H1 (cell line): Measurements from ENCODE around the gene PTCRA. TPM values are rescaled to one million over a fixed set of nuclear protein-coding genes. Genes with fewer than 3 reads are reported as not detected.
"Not testable (repeated sequence)": the region's sequence is repeated elsewhere in the genome, so short reads cannot be mapped to it uniquely, and the experiment has no call there.

Experiments used
- CTCF ChIA-PET: fragments of 300-600 bp; sonication (Branson Sonifier 250); formaldehyde crosslinking; loops from one replicate; lab custom pipeline; 2021; ENCODE audit not compliant: partially characterized antibody; lab: Charles Lee
- POLR2A ChIA-PET: fragments of 300-600 bp; sonication (Branson Sonifier 250); formaldehyde crosslinking; loops from one replicate; lab custom pipeline; 2021; ENCODE audit warnings: inconsistent platforms; ENCODE audit not compliant: partially characterized antibody; lab: Charles Lee
- DNase-seq, 2 experiments: peaks; one replicate each; pipeline versions ENCODE4 v3.0.0 to v3.0.0-alpha.2; 2010 to 2022; ENCODE audit warnings: low spot score in 2 of 2, low read depth in 1 of 2, mixed read lengths in 1 of 2
- FAIRE-seq: peaks from 2 replicates; lab custom pipeline; 2011; peaks lifted over from hg19 to GRCh38; lab: Jason Lieb, UNC
- H2AFZ ChIP-seq: 2 replicates; pipeline ENCODE4 v1.8.1; 2012; ENCODE audit warnings: low read length, inconsistent platforms
- H2AK5ac ChIP-seq: 2 replicates; pipeline ENCODE4 v1.6.1; 2013; ENCODE audit warnings: low read depth, low read length
- H2BK120ac ChIP-seq: replicated peaks from 2 replicates; pipeline ENCODE3; 2013; ENCODE audit warnings: low read depth, low read length, inconsistent platforms
- H2BK12ac ChIP-seq: 2 replicates; pipeline ENCODE4 v1.6.1; 2013; ENCODE audit warnings: low read depth, low read length
- H2BK15ac ChIP-seq: 2 replicates; pipeline ENCODE4 v1.6.1; 2013; ENCODE audit warnings: low read length
- H2BK20ac ChIP-seq: 2 replicates; pipeline ENCODE4 v1.6.1; 2013; ENCODE audit warnings: low read length
- H2BK5ac ChIP-seq: 2 replicates; pipeline ENCODE4 v1.6.1; 2013; ENCODE audit warnings: low read depth, low read length
- H3K14ac ChIP-seq: 2 replicates; pipeline ENCODE4 v1.6.1; 2013; ENCODE audit warnings: inconsistent platforms; ENCODE audit not compliant: insufficient read length
- H3K18ac ChIP-seq: 2 replicates; pipeline ENCODE4 v1.6.1; 2013; ENCODE audit warnings: low read length; ENCODE audit errors: extremely low read depth
- H3K23ac ChIP-seq: 2 replicates; pipeline ENCODE4 v1.6.1; 2013; ENCODE audit warnings: inconsistent platforms; ENCODE audit not compliant: insufficient read length
- H3K23me2 ChIP-seq: 2 replicates; pipeline ENCODE4 v1.6.1; 2013; ENCODE audit warnings: low read depth, low read length
- H3K27ac ChIP-seq: 2 replicates; pipeline ENCODE4 v1.6.1; 2011; ENCODE audit warnings: low read depth, low read length, inconsistent platforms
- H3K27me3 ChIP-seq, 4 experiments: replicated peaks in 1 of 4; 1 replicate in 1 of 4; 2 replicates in 3 of 4; pipeline versions ENCODE4 v1.6.1 to v1.8.1; 2011 to 2013; ENCODE audit warnings: low read length in 3 of 4, mild to moderate bottlenecking in 3 of 4, inconsistent platforms in 2 of 4, mixed read lengths in 2 of 4, moderate library complexity in 1 of 4; ENCODE audit not compliant: control insufficient read depth in 3 of 4, insufficient read depth in 3 of 4; ENCODE audit errors: extremely low read depth in 1 of 4
- H3K36me3 ChIP-seq, 4 experiments: 2 replicates each; pipeline versions ENCODE4 v1.6.1 to v1.8.1; 2011 to 2013; ENCODE audit warnings: mild to moderate bottlenecking in 4 of 4, low read length in 3 of 4, moderate library complexity in 2 of 4, control low read depth in 1 of 4, inconsistent platforms in 1 of 4; ENCODE audit not compliant: insufficient read depth in 4 of 4, control insufficient read depth in 2 of 4
- H3K4ac ChIP-seq: replicated peaks from 2 replicates; pipeline ENCODE3; 2013; ENCODE audit warnings: low read length, low read depth, mixed read lengths, inconsistent platforms; ENCODE audit not compliant: insufficient read length
- H3K4me1 ChIP-seq, 4 experiments: replicated peaks in 1 of 4; 1 replicate in 1 of 4; 2 replicates in 3 of 4; pipeline versions ENCODE4 v1.6.1 to v1.8.1; 2011 to 2013; ENCODE audit warnings: low read length in 3 of 4, inconsistent platforms in 2 of 4, mixed read lengths in 1 of 4; ENCODE audit not compliant: insufficient read depth in 4 of 4, control insufficient read depth in 3 of 4
- H3K4me2 ChIP-seq, 2 experiments: 2 replicates each; pipeline versions ENCODE4 v1.6.1 to v1.8.1; 2011 to 2013; ENCODE audit warnings: low read depth in 2 of 2, low read length in 2 of 2, control low read depth in 1 of 2, inconsistent platforms in 1 of 2, mild to moderate bottlenecking in 1 of 2; ENCODE audit not compliant: insufficient read depth in 1 of 2
- H3K4me3 ChIP-seq, 4 experiments: fragments of 200-600, 300-600 bp in 1 of 4; sonication (generic), shearing (Covaris generic), sonication (Bioruptor Twin) in 1 of 4; 2 replicates each; pipeline versions ENCODE4 v1.5.1 to v1.8.1; 2011 to 2016; ENCODE audit warnings: low read length in 4 of 4, low read depth in 3 of 4, control low read depth in 2 of 4, inconsistent platforms in 2 of 4, mild to moderate bottlenecking in 2 of 4, mixed read lengths in 1 of 4, moderate library complexity in 1 of 4; ENCODE audit not compliant: insufficient read depth in 2 of 4; ENCODE audit errors: extremely low read depth in 1 of 4
- H3K56ac ChIP-seq: replicated peaks from 2 replicates; pipeline ENCODE3; 2013; ENCODE audit warnings: low read depth, mild to moderate bottlenecking, mixed read lengths, low read length, inconsistent platforms; ENCODE audit not compliant: insufficient read length
- H3K79me1 ChIP-seq: 2 replicates; pipeline ENCODE4 v1.6.1; 2013; ENCODE audit warnings: low read depth, low read length, control low read depth
- H3K79me2 ChIP-seq, 2 experiments: 2 replicates each; pipeline versions ENCODE4 v1.6.1 to v1.8.1; 2012 to 2013; ENCODE audit warnings: low read length in 2 of 2, mild to moderate bottlenecking in 2 of 2, inconsistent platforms in 1 of 2; ENCODE audit not compliant: insufficient read depth in 2 of 2, control insufficient read depth in 1 of 2
- H3K9ac ChIP-seq, 4 experiments: replicated peaks in 1 of 4; 1 replicate in 1 of 4; 2 replicates in 3 of 4; pipeline versions ENCODE4 v1.6.1 to v1.8.1; 2011 to 2013; ENCODE audit warnings: low read depth in 3 of 4, low read length in 3 of 4, control low read depth in 2 of 4, mild to moderate bottlenecking in 2 of 4, moderate library complexity in 2 of 4, inconsistent platforms in 1 of 4; ENCODE audit errors: extremely low read depth in 1 of 4
- H3K9me3 ChIP-seq, 2 experiments: 2 replicates each; pipeline versions ENCODE4 v1.6.1 to v1.8.1; 2012 to 2013; ENCODE audit warnings: mild to moderate bottlenecking in 2 of 2, moderate library complexity in 2 of 2, control low read depth in 1 of 2, inconsistent platforms in 1 of 2, low read depth in 1 of 2, low read length in 1 of 2, mixed read lengths in 1 of 2; ENCODE audit not compliant: insufficient read depth in 2 of 2
- H4K20me1 ChIP-seq, 2 experiments: replicated peaks in 1 of 2; 2 replicates each; pipeline versions ENCODE3 to v1.8.1; 2011 to 2013; ENCODE audit warnings: inconsistent platforms in 2 of 2, low read length in 2 of 2, mild to moderate bottlenecking in 1 of 2; ENCODE audit not compliant: insufficient read depth in 2 of 2, control insufficient read depth in 1 of 2
- H4K5ac ChIP-seq: 2 replicates; pipeline ENCODE4 v1.6.1; 2013; ENCODE audit warnings: low read length, low read depth, mixed read lengths, inconsistent platforms; ENCODE audit not compliant: insufficient read length
- H4K8ac ChIP-seq: 2 replicates; pipeline ENCODE4 v1.8.0; 2013; ENCODE audit warnings: mild to moderate bottlenecking, moderate library complexity, low read length, inconsistent platforms; ENCODE audit not compliant: insufficient read depth; ENCODE audit errors: extremely low read depth
- H4K91ac ChIP-seq: replicated peaks from 2 replicates; pipeline ENCODE3; 2013; ENCODE audit warnings: low read length, mixed read lengths, inconsistent platforms; ENCODE audit not compliant: insufficient read length
- WGBS, 2 experiments: shearing (Covaris generic) in 1 of 2; methylation state at CpG; one replicate each; pipeline versions ENCODE4 v1.1.6 to v1.1.7; 2013 to 2015; ENCODE audit warnings: low lambda C conversion rate in 2 of 2, mixed read lengths in 2 of 2, inconsistent platforms in 1 of 2, low coverage in 1 of 2, missing lambda C conversion rate in 1 of 2; ENCODE audit not compliant: insufficient replicate concordance in 2 of 2, insufficient coverage in 1 of 2, insufficient read length in 1 of 2; ENCODE audit errors: extremely low coverage in 1 of 2, missing lambda C conversion rate in 1 of 2; 5-methylcytosine and 5-hydroxymethylcytosine counted together
- polyA plus RNA-seq, 7 experiments: library from polyadenylated mRNA; depleted of rRNA in 3 of 7; stranded (reverse) in 5 of 7; unstranded in 2 of 7; fragments of >200 nt in 5 of 7; fragments of 200-250 nt in 2 of 7; gene quantifications; 1 replicate in 5 of 7; 2 replicates in 1 of 7; 4 replicates in 1 of 7; pipeline versions ENCODE4 v1.2.1 to v1.2.3, GENCODE V29; 2011 to 2013; ENCODE audit warnings: missing spikeins in 2 of 7, mixed read lengths in 2 of 7
- total RNA-seq: library from RNA; stranded (reverse); fragmentation: NEBNext Ultra II Directional; extraction: Animal tissue kit (Norgen Biotek cat#: 25700); gene quantifications from 2 replicates; pipeline ENCODE4 v1.2.1, GENCODE V29; 2021

The PTCRA gene
- total and polyA plus RNA-seq, 2 of the 8 experiments (the other 6 are each of a cell fraction or from before 2014, with no cell fraction given): not detected

DNA sequence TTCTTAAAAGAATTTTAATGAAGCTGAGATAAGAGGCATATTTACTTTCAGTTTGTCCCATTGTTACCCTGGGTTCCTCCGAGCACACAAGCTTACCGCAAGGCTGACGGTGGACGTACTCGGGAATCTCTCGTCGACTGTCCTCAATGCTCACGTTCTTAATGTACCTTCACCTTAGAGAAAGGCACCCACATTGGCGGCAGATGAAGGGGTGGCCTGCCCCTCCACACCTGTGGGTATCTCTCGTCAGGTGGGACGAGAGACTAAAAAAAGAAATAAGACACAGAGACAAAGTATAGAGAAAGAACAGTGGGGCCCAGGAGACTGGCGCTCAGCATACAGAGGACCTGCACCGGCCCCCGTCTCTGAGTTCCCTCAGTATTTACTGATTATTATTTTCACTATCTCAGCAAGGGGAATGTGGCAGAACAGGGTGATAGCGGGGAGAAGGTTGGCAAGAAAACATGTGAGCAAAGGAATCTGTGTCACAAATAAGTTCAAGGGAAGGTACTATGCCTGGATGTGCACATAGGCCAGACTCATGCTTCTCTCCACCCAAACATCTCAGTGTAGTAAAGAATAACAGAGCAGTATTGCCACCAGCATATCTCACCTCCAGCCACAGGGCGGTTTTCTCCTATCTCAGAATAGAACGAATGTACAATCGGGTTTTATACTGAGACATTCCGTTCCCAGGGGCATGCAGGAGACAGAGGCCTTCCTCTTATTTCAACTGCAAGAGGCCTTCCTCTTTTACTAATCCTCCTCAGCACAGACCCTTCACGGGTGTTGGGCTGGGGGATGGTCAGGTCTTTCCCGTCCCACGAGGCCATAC, 13.2 kb upstream of the PTCRA start:
- not testable (repeated sequence) for H3K4me1 ChIP-seq, H4K5ac ChIP-seq, H4K8ac ChIP-seq, H3K4ac ChIP-seq, H3K18ac ChIP-seq, H3K27ac ChIP-seq, H2BK5ac ChIP-seq, DNase-seq, H2AFZ ChIP-seq, H3K79me2 ChIP-seq, H3K9me3 ChIP-seq, H3K23ac ChIP-seq, H2AK5ac ChIP-seq, H4K20me1 ChIP-seq, H3K4me3 ChIP-seq, H2BK20ac ChIP-seq, H3K9ac ChIP-seq, H3K14ac ChIP-seq, H2BK15ac ChIP-seq, H3K56ac ChIP-seq, FAIRE-seq, H3K36me3 ChIP-seq, H4K91ac ChIP-seq, H3K79me1 ChIP-seq, H3K23me2 ChIP-seq, H3K4me2 ChIP-seq, H2BK120ac ChIP-seq, H3K27me3 ChIP-seq
- ChIA-PET CTCF (interaction anchor here (1.0 to 3.0 kb wide), 5 partner anchors 9 to 112 kb away, joined by 3 to 21 read pairs (median 9); partner anchors contain the start of genes CNPY3, KLHDC3 and MEA1), POLR2A (interaction anchor here (0.8 kb wide), 2 partner anchors 17 to 27 kb away, joined by 3 to 4 read pairs; partner anchors contain the start of gene CNPY3)
- peak overlapping the region; percentile 27; the same call in 1 of the 2 replicates for H2BK12ac ChIP-seq
- WGBS, 2 experiments: 90% methylated on average over 22 of the region's 22 CpGs; no CpG with 5 or more reads in 1 of the 2 experiments
